ENCODE data around the gene PANK1.

PANK1 gene

GRCh38 chr10:89690027-89690426 is 45.0 kb upstream of the PANK1 start:
- no peak overlapping the region for H3K27ac ChIP-seq (replicated peaks)
- TF ChIP-seq POLR2AphosphoS5 (IDR thresholded peaks at IDR 0.05; ENCODE audit: low read depth), result no peak
- TF ChIP-seq CTCF (IDR thresholded peaks at IDR 0.05; ENCODE audit: insufficient read depth, low read length), result no peak
- no peak for TF ChIP-seq SPI1 (IDR thresholded peaks at IDR 0.05; ENCODE audit: borderline replicate concordance, low read depth)
- no peak for TF ChIP-seq GABPA (IDR thresholded peaks at IDR 0.05; ENCODE audit: low read depth)
- TF ChIP-seq REST (IDR thresholded peaks at IDR 0.05; ENCODE audit: insufficient replicate concordance, low read depth), result no peak
- H3K27me3 ChIP-seq (ENCODE audit: insufficient read depth, poor library complexity, severe bottlenecking), result no peaks in the 10 kb centered on the region
- no peak overlapping the region for H3K4me3 ChIP-seq (replicated peaks; ENCODE audit: insufficient read depth, low read length)
- no peak for DNase-seq (ENCODE audit: low read depth in 1 of 2, low spot score in 1 of 2)

GRCh38 chr10:89685936-89686335 is 40.9 kb upstream of the PANK1 start:
- TF ChIP-seq POLR2AphosphoS5 (IDR thresholded peaks at IDR 0.05; ENCODE audit: low read depth) (no peak), SPI1 (IDR thresholded peaks at IDR 0.05; ENCODE audit: borderline replicate concordance, low read depth) (no peak), CTCF (IDR thresholded peaks at IDR 0.05; ENCODE audit: insufficient read depth, low read length) (no peak), REST (IDR thresholded peaks at IDR 0.05; ENCODE audit: insufficient replicate concordance, low read depth) (no peak), GABPA (IDR thresholded peaks at IDR 0.05; ENCODE audit: low read depth) (no peak)
- DNase-seq (ENCODE audit: low read depth in 1 of 2, low spot score in 1 of 2), result no peak
- H3K27ac ChIP-seq (replicated peaks), result no peak overlapping the region
- H3K27me3 ChIP-seq (ENCODE audit: insufficient read depth, poor library complexity, severe bottlenecking), result no peaks in the 10 kb centered on the region
- no peak overlapping the region for H3K4me3 ChIP-seq (replicated peaks; ENCODE audit: insufficient read depth, low read length)

- TF ChIP-seq SPI1 (IDR thresholded peaks at IDR 0.05; ENCODE audit: borderline replicate concordance, low read depth) (no peak), CTCF (IDR thresholded peaks at IDR 0.05; ENCODE audit: insufficient read depth, low read length) (no peak), POLR2AphosphoS5 (IDR thresholded peaks at IDR 0.05; ENCODE audit: low read depth) (no peak), REST (IDR thresholded peaks at IDR 0.05; ENCODE audit: insufficient replicate concordance, low read depth) (no peak), GABPA (IDR thresholded peaks at IDR 0.05; ENCODE audit: low read depth) (no peak)
- peak in 1 of 2 experiments; percentile 33 for DNase-seq (ENCODE audit: low read depth in 1 of 2, low spot score in 1 of 2)
- Histone ChIP-seq H3K27me3 (ENCODE audit: insufficient read depth, poor library complexity, severe bottlenecking) (no peaks in the 10 kb centered on the region), H3K4me3 (replicated peaks; ENCODE audit: insufficient read depth, low read length) (no peak overlapping the region), H3K27ac (replicated peaks) (no peak overlapping the region)
These were observed 39.6 kb upstream of the PANK1 start for GRCh38 chr10:89684604-89685003.
